AG04450 (cell line): ENCODE results near the gene CACHD1. TPM values are rescaled to one million over a fixed set of nuclear protein-coding genes. Genes with fewer than 3 reads are reported as not detected.
"Not testable (repeated sequence)": the region's sequence is repeated elsewhere in the genome, so short reads cannot be mapped to it uniquely, and the experiment has no call there.

Experiments
- CTCF ChIA-PET: fragments of 300-600, 350-600 bp; formaldehyde crosslinking; extraction: SDS; loops from one replicate; lab custom pipeline; 2022; ENCODE audit warnings: antibody characterized with exemption, inconsistent platforms; lab: Charles Lee
- POLR2A ChIA-PET: fragments of 350-600 bp; formaldehyde crosslinking; extraction: SDS; loops from one replicate; lab custom pipeline; 2021; ENCODE audit warnings: antibody characterized with exemption, inconsistent platforms; lab: Yijun Ruan, JAX
- DNase-seq: peaks from one replicate; pipeline ENCODE4 v3.0.0-alpha.2; 2011; ENCODE audit warnings: low read depth, low spot score
- H3K27ac ChIP-seq: one replicate; pipeline ENCODE4 v1.5.1; 2012; ENCODE audit warnings: low read depth, low read length, control low read depth
- H3K27me3 ChIP-seq: one replicate; pipeline ENCODE4 v1.6.0; 2012; ENCODE audit warnings: low read length; ENCODE audit not compliant: control insufficient read depth, insufficient read depth
- H3K4me3 ChIP-seq: 2 replicates; pipeline ENCODE4 v1.5.1; 2011; ENCODE audit warnings: mild to moderate bottlenecking, low read depth, low read length, control low read depth
- H3K9me3 ChIP-seq: 2 replicates; pipeline ENCODE4 v1.5.1; 2012; ENCODE audit warnings: low read length; ENCODE audit not compliant: control insufficient read depth, insufficient read depth
- CTCF ChIP-seq: IDR thresholded peaks from 2 replicates; pipeline ENCODE4 v1.5.1; 2011; ENCODE audit warnings: low read depth, low read length, control low read depth, inconsistent platforms
- polyA plus RNA-seq: library from polyadenylated mRNA; depleted of rRNA; stranded (reverse); fragments of >200 nt; gene quantifications from 2 replicates; pipeline ENCODE4 v1.2.3, GENCODE V29; 2011
- small RNA-seq: library from RNA; depleted of rRNA; stranded (forward); fragments of <200 nt; gene quantifications from one replicate; pipeline ENCODE3, GENCODE V24; 2012; ENCODE audit warnings: low read depth; ENCODE audit not compliant: insufficient read length

The CACHD1 gene
- polyA plus RNA-seq, 1 experiment = 3.5 TPM

- H3K27me3 ChIP-seq = peaks cover 15% of the 10 kb centered on the region
- CTCF ChIA-PET = interaction anchor here (0.7 kb wide), 1 partner anchor 91 kb away, joined by 3 read pairs; no protein-coding TSS in a partner anchor
- peak; percentile 8 for DNase-seq
- no peak for TF ChIP-seq CTCF
- H3K9me3 ChIP-seq = no peaks in the 10 kb centered on the region
- peak overlapping the region; percentile 11 for H3K27ac ChIP-seq
- H3K4me3 ChIP-seq = no peak overlapping the region
- POLR2A ChIA-PET = no interaction called here
Measured at GRCh38 chr1:64733581-64734286, 263.8 kb downstream of the CACHD1 start.

- Histone ChIP-seq H3K4me3 (no peak overlapping the region), H3K9me3 (no peaks in the 10 kb centered on the region), H3K27me3 (peaks cover 11% of the 10 kb centered on the region), H3K27ac (no peak overlapping the region)
- ChIA-PET POLR2A (no interaction called here), CTCF (interaction anchor here (0.7 kb wide), 1 partner anchor 91 kb away, joined by 3 read pairs; no protein-coding TSS in a partner anchor)
- TF ChIP-seq CTCF = no peak
- DNase-seq = no peak
Measured at GRCh38 chr1:64734287-64734652, 264.3 kb downstream of the CACHD1 start.

GRCh38 chr1:64740687-64741086, 270.8 kb downstream of the CACHD1 start:
- CTCF ChIA-PET = interaction anchor here (1.3 kb wide), 1 partner anchor 65 kb away, joined by 6 read pairs; no protein-coding TSS in a partner anchor
- DNase-seq, H3K27me3 ChIP-seq, POLR2A ChIA-PET, H3K4me3 ChIP-seq, H3K9me3 ChIP-seq, H3K27ac ChIP-seq: not testable (repeated sequence)

Small RNA genes lying within 50 kb of the gene (small RNA-seq; reads per million reads assigned to genes)
- gene MIR4794 = not detected
